Midbrain (tissue), 1 donor: ENCODE results near the gene LHFPL6.

ENCODE experiments used
- DNase-seq: peaks from one replicate; lab custom pipeline; 2025; lab: John Stamatoyannopoulos, UW

LHFPL6 gene

GRCh38 chr13:39410964-39411363 lies 192.0 kb downstream of the LHFPL6 start:
- no peak for DNase-seq

- DNase-seq, result no peak
These were observed 192.7 kb downstream of the LHFPL6 start for GRCh38 chr13:39410096-39410901.

GRCh38 chr13:39408512-39408911 lies 194.5 kb downstream of the LHFPL6 start:
- DNase-seq, result no peak

DNA sequence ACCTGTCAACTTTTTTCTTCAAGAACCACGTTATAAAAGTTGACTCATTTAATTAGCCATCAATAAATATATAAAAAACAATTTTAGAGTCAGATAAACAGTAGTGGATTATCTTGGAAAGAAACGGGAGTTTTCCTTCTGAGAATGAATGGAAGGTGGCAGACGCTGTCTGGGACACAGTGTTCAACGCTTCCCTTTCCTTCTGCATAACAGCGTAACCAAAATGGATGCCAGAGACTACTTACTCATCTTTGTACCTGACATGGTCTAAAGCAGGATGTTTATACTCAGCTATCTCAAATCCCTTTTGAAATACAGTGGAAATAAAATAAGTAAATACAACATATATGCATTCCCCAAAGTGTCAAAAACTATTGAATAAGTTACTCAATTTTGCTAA lies 195.2 kb downstream of the LHFPL6 start:
- no peak for DNase-seq

DNA sequence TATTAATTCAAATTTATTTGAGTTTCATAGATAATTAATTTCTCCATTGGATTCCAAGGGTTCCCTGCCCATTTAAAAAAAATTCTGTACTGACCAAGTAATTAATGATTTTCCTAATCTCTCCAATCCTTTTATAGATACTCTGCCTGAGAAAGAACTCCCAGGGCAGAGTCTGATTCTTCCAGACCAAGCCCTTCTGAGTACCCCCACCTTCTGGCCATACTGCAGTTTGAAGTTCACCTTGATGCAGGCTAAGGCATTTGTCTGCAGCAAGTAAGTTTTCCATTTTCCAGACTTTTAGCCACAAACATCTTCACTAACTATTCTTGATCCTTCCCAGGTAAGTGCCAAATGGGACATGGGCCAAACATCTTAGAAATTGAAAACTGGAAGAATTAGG lies 195.9 kb downstream of the LHFPL6 start:
- no peak for DNase-seq

- no peak for DNase-seq
These were observed 196.3 kb downstream of the LHFPL6 start for GRCh38 chr13:39406688-39407087.

GRCh38 chr13:39405596-39406205 lies 197.3 kb downstream of the LHFPL6 start:
- DNase-seq, result no peak

GRCh38 chr13:39405107-39405506 lies 197.9 kb downstream of the LHFPL6 start:
- DNase-seq, result no peak

DNA sequence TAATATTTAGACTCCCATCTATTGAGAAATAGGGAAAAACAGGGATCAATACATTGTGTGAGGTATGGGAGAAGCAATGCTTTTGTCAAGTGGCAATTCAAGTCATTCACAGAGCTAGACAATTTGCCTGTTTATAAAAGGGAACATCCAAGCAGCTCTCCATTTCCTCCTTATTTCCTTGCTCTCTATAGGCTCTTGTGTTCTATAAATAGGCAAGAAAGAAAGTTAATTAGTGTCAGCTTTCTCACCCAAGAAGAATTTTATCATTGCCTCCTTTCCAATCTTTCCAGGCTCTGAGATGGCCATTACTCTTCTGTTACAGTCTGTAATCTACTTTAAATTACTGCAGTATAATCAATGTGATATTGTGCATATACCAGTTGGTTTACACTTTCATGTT lies 199.9 kb downstream of the LHFPL6 start:
- no peak for DNase-seq

DNA sequence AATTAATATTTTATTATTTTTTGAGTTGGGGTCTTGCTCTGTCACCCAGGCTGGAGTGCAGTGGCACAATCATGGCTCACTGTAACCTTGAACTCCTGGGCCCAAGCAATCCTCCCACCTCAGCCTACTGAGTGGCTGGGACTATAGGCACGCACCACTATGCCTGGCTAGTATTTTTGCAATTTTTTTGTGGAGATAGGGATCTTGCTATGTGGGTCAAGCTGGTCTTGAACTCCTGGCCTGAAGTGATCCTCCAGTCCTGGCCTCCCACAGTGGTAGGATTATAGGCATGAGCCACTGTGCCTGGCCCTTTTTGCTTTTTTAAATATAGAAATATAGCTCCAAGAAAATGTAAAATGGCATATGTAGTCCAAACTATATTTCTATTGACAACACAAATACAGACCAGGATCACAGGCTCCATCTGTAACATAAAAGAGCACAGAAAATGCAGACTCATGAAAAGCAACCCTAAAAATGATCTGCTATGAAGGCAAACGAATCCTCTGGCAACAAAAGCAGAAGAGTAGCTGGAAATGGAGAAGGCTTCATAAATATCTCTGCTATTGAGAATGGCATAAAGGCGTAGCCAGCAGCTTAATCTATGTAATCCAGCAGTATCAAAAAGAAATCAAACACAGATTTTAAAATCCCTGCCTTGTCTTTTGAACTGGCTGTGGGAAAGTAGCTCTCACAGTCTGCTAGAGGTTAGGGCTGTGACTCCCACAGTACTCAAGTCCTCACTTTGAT lies 200.6 kb downstream of the LHFPL6 start:
- DNase-seq, result no peak

GRCh38 chr13:39401756-39402155 lies 201.2 kb downstream of the LHFPL6 start:
- no peak for DNase-seq

DNA sequence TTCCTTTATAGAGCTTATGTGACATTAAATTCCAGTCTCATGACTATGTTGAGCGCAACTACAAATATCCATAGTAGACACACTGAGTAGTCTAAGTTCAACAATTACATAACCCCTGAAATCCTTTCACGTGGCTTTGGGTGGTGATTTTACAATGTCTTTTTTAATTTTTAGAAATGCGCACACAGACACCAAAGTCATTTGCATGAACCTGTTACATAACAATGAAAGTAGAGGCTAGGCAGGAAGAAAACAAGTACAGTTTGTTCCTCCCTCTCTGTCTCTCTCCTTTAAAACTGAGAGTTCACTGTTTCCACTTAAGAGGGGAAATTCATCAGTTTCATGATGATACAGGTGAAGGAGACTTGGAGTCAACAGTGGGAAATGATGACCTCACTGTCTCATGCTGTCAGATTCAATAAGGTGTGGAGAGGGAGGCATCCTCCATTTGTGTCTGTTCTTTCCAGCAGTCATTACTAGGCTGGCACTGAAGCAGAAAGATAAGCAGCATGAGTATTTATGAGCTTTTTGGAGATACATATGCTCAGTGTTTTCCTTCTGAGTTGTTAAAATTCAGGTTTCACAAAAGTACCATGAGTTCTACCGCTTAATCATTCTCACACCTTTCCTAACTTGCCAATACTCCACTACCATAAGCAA lies 201.8 kb downstream of the LHFPL6 start:
- DNase-seq, result no peak

DNA sequence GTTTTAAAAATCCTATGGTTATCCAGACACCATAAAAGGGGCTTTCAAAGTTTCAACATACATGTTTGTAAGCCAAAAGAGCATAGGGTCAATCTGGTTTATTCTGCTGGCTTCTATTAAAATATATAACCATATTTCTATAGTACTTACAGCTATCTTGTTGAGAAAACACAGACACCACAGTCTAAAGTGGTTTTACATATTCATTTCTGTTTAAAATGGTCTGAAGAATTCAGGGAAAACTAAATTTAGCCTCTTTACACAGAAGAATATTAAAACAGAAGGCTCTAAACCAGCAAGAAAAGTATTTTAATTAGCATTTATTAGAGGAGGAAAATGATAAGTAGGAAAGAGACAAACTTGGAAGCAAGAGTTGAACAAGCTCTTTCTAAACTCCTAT lies 203.9 kb downstream of the LHFPL6 start:
- no peak for DNase-seq

DNA sequence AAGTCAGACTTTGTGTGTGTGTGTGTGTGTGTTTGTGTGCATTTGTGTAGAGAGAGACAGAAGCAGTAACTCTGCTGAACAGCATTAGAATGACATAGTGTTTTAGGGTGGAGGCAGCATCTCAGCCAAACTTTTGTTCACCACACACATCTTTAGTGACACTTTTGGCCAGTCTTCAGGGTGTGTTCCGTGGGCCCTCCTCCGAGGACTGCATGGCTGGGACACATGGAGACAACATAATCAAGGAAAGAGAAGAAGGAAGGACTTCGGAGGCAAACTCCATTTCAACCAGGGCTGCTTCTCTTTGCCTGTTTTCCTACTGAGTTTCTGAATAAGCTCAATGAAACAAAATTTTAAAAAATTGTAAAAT lies 205.1 kb downstream of the LHFPL6 start:
- DNase-seq, result no peak

- DNase-seq, result no peak
These were observed 205.6 kb downstream of the LHFPL6 start for GRCh38 chr13:39397226-39397895.

- no peak for DNase-seq
These were observed 208.0 kb downstream of the LHFPL6 start for GRCh38 chr13:39394796-39395678.

GRCh38 chr13:39391761-39392160 lies 211.2 kb downstream of the LHFPL6 start:
- no peak for DNase-seq

DNA sequence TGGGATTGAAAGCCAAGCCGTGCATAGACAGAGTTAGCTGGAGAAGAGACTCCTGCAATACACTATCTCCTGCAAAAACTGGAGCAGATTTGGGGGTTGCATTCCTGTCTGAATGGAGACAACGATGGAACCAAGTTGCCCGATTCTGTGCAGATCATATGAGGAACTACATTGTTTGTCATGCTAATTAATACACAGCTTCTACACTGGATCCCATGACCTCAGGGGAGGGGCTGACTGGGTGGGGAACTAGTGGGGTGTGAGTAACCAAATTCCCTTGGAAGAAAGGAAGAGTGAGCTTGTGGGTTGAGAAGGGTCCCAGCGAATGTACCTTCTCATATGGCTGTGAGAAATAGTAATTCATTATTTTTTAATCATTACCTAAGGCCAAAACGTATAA lies 214.0 kb downstream of the LHFPL6 start:
- DNase-seq, result no peak

DNA sequence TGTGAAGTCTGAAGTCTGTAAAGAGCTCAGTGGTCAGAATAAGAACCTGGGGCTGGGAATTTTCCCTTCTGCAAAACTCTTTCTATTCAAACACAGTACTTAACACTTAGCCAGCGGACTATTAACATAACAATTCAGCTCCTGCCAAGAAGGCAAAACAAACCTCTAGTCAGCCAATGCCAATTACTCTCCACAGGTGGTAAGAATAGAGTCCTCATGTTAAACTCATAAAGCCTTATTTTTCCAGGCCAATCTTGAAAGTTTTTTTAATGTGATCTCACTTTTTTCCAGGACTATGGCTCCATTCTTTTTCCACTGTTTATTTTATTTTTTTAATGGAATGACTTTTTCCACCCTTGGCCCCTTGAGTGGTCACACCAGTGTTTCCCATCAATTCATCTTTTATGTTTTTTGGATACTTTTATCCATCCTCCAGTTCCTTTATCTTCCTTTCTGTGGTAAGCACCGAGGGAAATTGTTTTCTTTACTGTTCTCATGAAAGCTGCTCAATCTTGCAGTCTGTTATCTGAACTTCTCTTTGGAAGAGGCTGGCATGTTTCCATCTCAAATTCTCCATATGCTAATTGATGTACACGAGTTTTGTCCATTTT lies 217.3 kb downstream of the LHFPL6 start:
- peak; percentile 32 for DNase-seq

GRCh38 chr13:39385154-39385553 lies 217.8 kb downstream of the LHFPL6 start:
- no peak for DNase-seq

- no peak for DNase-seq
These were observed 221.5 kb downstream of the LHFPL6 start for GRCh38 chr13:39381456-39381855.
